Keratinocyte (primary cell): ENCODE measurements around the gene SCO1.

ENCODE experiments used
- EZH2 ChIP-seq: IDR thresholded peaks from one replicate; pipeline ENCODE4 v1.6.1; 2012; ENCODE audit warnings: inconsistent platforms, mild to moderate bottlenecking, low read length, moderate library complexity
- TF ChIP-seq, protein P1 (sequence below), 3 experiments: IDR thresholded peaks in 1 of 3; conservative IDR thresholded peaks in 1 of 3; optimal IDR thresholded peaks in 1 of 3; 2 replicates in 2 of 3; 3 replicates in 1 of 3; pipeline versions ENCODE3 to v1.5.1; 2011; ENCODE audit warnings: low read length in 3 of 3, mild to moderate bottlenecking in 3 of 3, moderate library complexity in 2 of 3, control low read depth in 1 of 3, inconsistent platforms in 1 of 3; ENCODE audit not compliant: insufficient read depth in 2 of 3; ENCODE audit errors: extremely low read depth in 1 of 3

DNA sequence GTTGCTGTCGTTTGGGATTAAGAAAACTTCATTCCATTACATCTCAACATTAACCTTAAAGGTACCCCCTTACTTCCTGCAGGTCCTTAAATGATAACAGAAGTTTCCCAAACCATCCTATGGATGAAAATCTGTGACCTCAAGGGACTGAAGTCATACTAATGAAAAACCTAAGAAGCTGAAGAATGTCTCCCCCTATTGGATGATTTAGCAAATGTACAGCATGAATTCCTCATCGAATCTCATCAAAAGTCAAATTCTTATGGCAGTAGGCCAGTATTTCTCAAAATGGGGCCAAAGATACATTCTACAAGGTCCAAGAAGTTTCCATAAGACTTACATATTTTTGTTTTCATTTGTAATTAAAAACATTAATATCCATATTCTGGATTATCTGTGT is 13.5 kb downstream of the SCO1 start:
- TF ChIP-seq EZH2: no peak
- TF ChIP-seq, protein P1, sequence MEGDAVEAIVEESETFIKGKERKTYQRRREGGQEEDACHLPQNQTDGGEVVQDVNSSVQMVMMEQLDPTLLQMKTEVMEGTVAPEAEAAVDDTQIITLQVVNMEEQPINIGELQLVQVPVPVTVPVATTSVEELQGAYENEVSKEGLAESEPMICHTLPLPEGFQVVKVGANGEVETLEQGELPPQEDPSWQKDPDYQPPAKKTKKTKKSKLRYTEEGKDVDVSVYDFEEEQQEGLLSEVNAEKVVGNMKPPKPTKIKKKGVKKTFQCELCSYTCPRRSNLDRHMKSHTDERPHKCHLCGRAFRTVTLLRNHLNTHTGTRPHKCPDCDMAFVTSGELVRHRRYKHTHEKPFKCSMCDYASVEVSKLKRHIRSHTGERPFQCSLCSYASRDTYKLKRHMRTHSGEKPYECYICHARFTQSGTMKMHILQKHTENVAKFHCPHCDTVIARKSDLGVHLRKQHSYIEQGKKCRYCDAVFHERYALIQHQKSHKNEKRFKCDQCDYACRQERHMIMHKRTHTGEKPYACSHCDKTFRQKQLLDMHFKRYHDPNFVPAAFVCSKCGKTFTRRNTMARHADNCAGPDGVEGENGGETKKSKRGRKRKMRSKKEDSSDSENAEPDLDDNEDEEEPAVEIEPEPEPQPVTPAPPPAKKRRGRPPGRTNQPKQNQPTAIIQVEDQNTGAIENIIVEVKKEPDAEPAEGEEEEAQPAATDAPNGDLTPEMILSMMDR (optimal IDR thresholded peaks at IDR 0.05 in 1 of 3, IDR thresholded peaks at IDR 0.05 in 1 of 3, conservative IDR thresholded peaks at IDR 0.05 in 1 of 3; ENCODE audit: extremely low read depth in 1 of 3, insufficient read depth in 2 of 3, low read length in 3 of 3): peak in 2 of 3 experiments; percentile 55 to 57
